IMR-90 (cell line): ENCODE data around the gene CPA3. TPM values are rescaled to one million over a fixed set of nuclear protein-coding genes. Genes with fewer than 3 reads are reported as not detected.

Experiments used
- ATAC-seq: fragments of 200-7000 bp; cut with Tn5 transposase; 2 replicates; pipeline ENCODE4 v1.9.1; 2020; ENCODE audit warnings: low read depth, mild to moderate bottlenecking, moderate library complexity
- BruUV-seq: library from RNA; stranded (reverse); fragments of 400-500 nt; replicated peaks from 2 replicates; lab custom pipeline; 2021; lab: Mats Ljungman, UMichigan
- CTCF ChIA-PET: fragments of 300-600 bp; formaldehyde crosslinking; extraction: SDS; loops from one replicate; lab custom pipeline; 2021; ENCODE audit warnings: antibody characterized with exemption; lab: Yijun Ruan, JAX
- POLR2A ChIA-PET: fragments of 300-600 bp; sonication (Branson Sonifier 250); formaldehyde crosslinking; loops from one replicate; lab custom pipeline; 2022; ENCODE audit warnings: antibody characterized with exemption; ENCODE audit not compliant: unreplicated experiment; lab: Charles Lee
- DNase-seq: peaks from one replicate; pipeline ENCODE4 v3.0.0; 2013
- H2AFZ ChIP-seq: replicated peaks from 2 replicates; pipeline ENCODE3; 2013; ENCODE audit warnings: low read length, mild to moderate bottlenecking; ENCODE audit not compliant: poor library complexity
- H2AK5ac ChIP-seq: 2 replicates; pipeline ENCODE4 v1.6.1; 2013; ENCODE audit warnings: low read depth, low read length, inconsistent platforms
- H2AK9ac ChIP-seq: replicated peaks from 2 replicates; pipeline ENCODE3; 2013; ENCODE audit warnings: mild to moderate bottlenecking, low read depth, low read length, moderate library complexity; ENCODE audit not compliant: poor library complexity
- H2BK120ac ChIP-seq: 2 replicates; pipeline ENCODE4 v1.6.1; 2013; ENCODE audit warnings: low read depth, low read length, inconsistent platforms
- H2BK15ac ChIP-seq: 3 replicates; pipeline ENCODE4 v1.6.1; 2013; ENCODE audit warnings: low read depth, low read length, inconsistent platforms
- H2BK20ac ChIP-seq: 2 replicates; pipeline ENCODE4 v1.6.1; 2013; ENCODE audit warnings: low read depth, mild to moderate bottlenecking, inconsistent platforms, low read length, moderate library complexity
- H2BK5ac ChIP-seq: 2 replicates; pipeline ENCODE4 v1.6.1; 2013; ENCODE audit warnings: mild to moderate bottlenecking, low read depth, low read length, inconsistent platforms; ENCODE audit not compliant: poor library complexity, severe bottlenecking
- H3K14ac ChIP-seq: replicated peaks from 2 replicates; pipeline ENCODE4 v1.6.1; 2013; ENCODE audit warnings: low read depth, low read length, inconsistent platforms
- H3K18ac ChIP-seq: 2 replicates; pipeline ENCODE4 v1.6.1; 2013; ENCODE audit warnings: low read depth, low read length, control low read depth
- H3K23ac ChIP-seq: 2 replicates; pipeline ENCODE4 v1.6.1; 2013; ENCODE audit warnings: low read depth, low read length, inconsistent platforms
- H3K27ac ChIP-seq: 2 replicates; pipeline ENCODE4 v1.5.1; 2013; ENCODE audit warnings: mild to moderate bottlenecking, control low read depth, low read length; ENCODE audit not compliant: insufficient read depth
- H3K27me3 ChIP-seq: 2 replicates; pipeline ENCODE4 v1.6.1; 2013; ENCODE audit warnings: low read length; ENCODE audit not compliant: control insufficient read depth, insufficient read depth
- H3K36me3 ChIP-seq: 2 replicates; pipeline ENCODE4 v1.6.1; 2013; ENCODE audit warnings: low read length, mixed read lengths; ENCODE audit not compliant: control insufficient read depth, insufficient read depth
- H3K4ac ChIP-seq: 2 replicates; pipeline ENCODE4 v1.6.1; 2013; ENCODE audit warnings: low read depth, low read length, inconsistent platforms
- H3K4me1 ChIP-seq: 2 replicates; pipeline ENCODE4 v1.6.1; 2013; ENCODE audit warnings: low read length, mixed read lengths; ENCODE audit not compliant: control insufficient read depth, insufficient read depth
- H3K4me2 ChIP-seq: 2 replicates; pipeline ENCODE4 v1.6.1; 2013; ENCODE audit warnings: low read depth, mild to moderate bottlenecking, control low read depth, low read length, moderate library complexity
- H3K4me3 ChIP-seq: 2 replicates; pipeline ENCODE4 v1.5.1; 2013; ENCODE audit warnings: low read depth, mild to moderate bottlenecking, control low read depth, low read length, moderate library complexity; ENCODE audit not compliant: insufficient read depth
- H3K56ac ChIP-seq: 2 replicates; pipeline ENCODE4 v1.6.1; 2013; ENCODE audit warnings: low read length, inconsistent platforms; ENCODE audit not compliant: insufficient read depth; ENCODE audit errors: extremely low read depth
- H3K79me1 ChIP-seq, 2 experiments: 2 replicates each; pipeline ENCODE4 v1.6.1; 2013; ENCODE audit warnings: low read length in 2 of 2, inconsistent platforms in 1 of 2, low read depth in 1 of 2
- H3K9ac ChIP-seq: 2 replicates; pipeline ENCODE4 v1.6.1; 2013; ENCODE audit warnings: low read depth, low read length, control low read depth
- H3K9me1 ChIP-seq: 2 replicates; pipeline ENCODE4 v1.6.1; 2013; ENCODE audit warnings: low read length, inconsistent platforms; ENCODE audit not compliant: insufficient read depth
- H3K9me3 ChIP-seq: 2 replicates; pipeline ENCODE4 v1.6.1; 2013; ENCODE audit warnings: low read length; ENCODE audit not compliant: control insufficient read depth, insufficient read depth
- H4K20me1 ChIP-seq: 2 replicates; pipeline ENCODE4 v1.6.1; 2013; ENCODE audit warnings: low read length, inconsistent platforms; ENCODE audit not compliant: insufficient read depth
- H4K5ac ChIP-seq: 2 replicates; pipeline ENCODE4 v1.6.1; 2013; ENCODE audit warnings: mild to moderate bottlenecking, low read depth, low read length, control low read depth
- H4K8ac ChIP-seq, 2 experiments: 2 replicates each; pipeline ENCODE4 v1.6.1; 2013; ENCODE audit warnings: low read depth in 2 of 2, low read length in 2 of 2, control low read depth in 1 of 2, inconsistent platforms in 1 of 2
- H4K91ac ChIP-seq: 2 replicates; pipeline ENCODE4 v1.6.1; 2013; ENCODE audit warnings: low read depth, low read length, inconsistent platforms; ENCODE audit not compliant: insufficient read depth
- BHLHE40 ChIP-seq: fragments of 150-350 bp; IDR thresholded peaks from 2 replicates; pipeline ENCODE4 v1.6.1; 2016; ENCODE audit warnings: mild to moderate bottlenecking, low read depth, low read length
- CEBPB ChIP-seq: IDR thresholded peaks from 2 replicates; pipeline ENCODE4 v1.6.1; 2012; ENCODE audit warnings: low read depth, low read length, improper control_type of control experiment
- CHD1 ChIP-seq: IDR thresholded peaks from 2 replicates; pipeline ENCODE4 v1.6.1; 2012; ENCODE audit warnings: low read depth, low read length, improper control_type of control experiment
- ELK1 ChIP-seq: fragments of 150-350 bp; IDR thresholded peaks from 2 replicates; pipeline ENCODE4 v1.6.1; 2016; ENCODE audit warnings: low read depth, mild to moderate bottlenecking, low read length, moderate library complexity, borderline replicate concordance
- FOS ChIP-seq: fragments of 150-350 bp; IDR thresholded peaks from 2 replicates; pipeline ENCODE4 v1.6.1; 2016; ENCODE audit warnings: low read depth, low read length
- MAFK ChIP-seq: IDR thresholded peaks from 2 replicates; pipeline ENCODE4 v1.6.1; 2012; ENCODE audit warnings: low read depth, low read length, improper control_type of control experiment
- MAZ ChIP-seq: IDR thresholded peaks from 2 replicates; pipeline ENCODE4 v1.6.1; 2012; ENCODE audit warnings: low read depth, mild to moderate bottlenecking, low read length, improper control_type of control experiment, moderate library complexity, borderline replicate concordance
- MXI1 ChIP-seq: IDR thresholded peaks from 2 replicates; pipeline ENCODE4 v1.6.1; 2012; ENCODE audit warnings: low read depth, mild to moderate bottlenecking, low read length, moderate library complexity, borderline replicate concordance
- NFE2L2 ChIP-seq: fragments of 150-350 bp; IDR thresholded peaks from 2 replicates; pipeline ENCODE4 v1.6.1; 2016; ENCODE audit warnings: low read depth, mild to moderate bottlenecking, low read length
- POLR2A ChIP-seq: IDR thresholded peaks from 2 replicates; pipeline ENCODE4 v1.6.1; 2012; ENCODE audit warnings: mild to moderate bottlenecking, low read depth, low read length
- RAD21 ChIP-seq: IDR thresholded peaks from 2 replicates; pipeline ENCODE4 v1.6.1; 2012; ENCODE audit warnings: low read length, improper control_type of control experiment
- RCOR1 ChIP-seq: IDR thresholded peaks from 2 replicates; pipeline ENCODE4 v1.6.1; 2012; ENCODE audit warnings: mild to moderate bottlenecking, low read length, improper control_type of control experiment; ENCODE audit not compliant: insufficient replicate concordance
- RFX5 ChIP-seq: IDR thresholded peaks from 2 replicates; pipeline ENCODE4 v1.8.0; 2012; ENCODE audit warnings: low read depth, mild to moderate bottlenecking, low read length, moderate library complexity
- SMC3 ChIP-seq: fragments of 150-350 bp; IDR thresholded peaks from 2 replicates; pipeline ENCODE4 v1.6.1; 2016; ENCODE audit warnings: low read depth, mild to moderate bottlenecking, antibody characterized with exemption, low read length, moderate library complexity
- USF2 ChIP-seq: fragments of 150-350 bp; IDR thresholded peaks from 2 replicates; pipeline ENCODE4 v1.6.1; 2017; ENCODE audit warnings: mild to moderate bottlenecking, antibody characterized with exemption, low read length, low read depth
- whole genome bisulfite sequencing, 2 experiments: methylation state at CpG; one replicate each; pipeline versions ENCODE4 v1.1.5 to v1.1.7; 2013; ENCODE audit warnings: missing lambda C conversion rate in 2 of 2; ENCODE audit not compliant: insufficient read length in 1 of 2; ENCODE audit errors: extremely low coverage in 2 of 2; 5-methylcytosine and 5-hydroxymethylcytosine counted together
- dilution Hi-C: fragments of 300-500 bp; cut with HindIII; formaldehyde crosslinking; loops from one replicate; pipeline ENCODE4 v1.14.3; 2018; ENCODE audit warnings: low sequenced_read_pairs; ENCODE audit not compliant: unreplicated experiment
- in situ Hi-C: fragments of 300-500 bp; cut with MboI; formaldehyde crosslinking; loops from 3 replicates; pipeline ENCODE4 v1.14.3; 2019; ENCODE audit warnings: low sequenced_read_pairs, inconsistent platforms, mixed read lengths
- intact Hi-C: fragments of 100-400 bp; cut with micrococcal nuclease; formaldehyde crosslinking; loops from 2 replicates; pipeline ENCODE4 v1.10.0; 2022
- polyA plus RNA-seq, 3 experiments: library from polyadenylated mRNA; depleted of rRNA; stranded (reverse); fragments of >200 nt; gene quantifications; 2 replicates each; pipeline ENCODE4 v1.2.3, GENCODE V29; 2012; ENCODE audit warnings: low replicate concordance in 1 of 3
- total RNA-seq: library from RNA; depleted of rRNA; stranded (reverse); fragments of >200 nt; gene quantifications from 2 replicates; pipeline ENCODE4 v1.2.3, GENCODE V29; 2012
- TF ChIP-seq, protein P1 (sequence below): conservative IDR thresholded peaks from 2 replicates; pipeline ENCODE4 v1.5.1; 2012; ENCODE audit warnings: mild to moderate bottlenecking, low read depth, low read length, improper control_type of control experiment

CPA3 gene
- total and polyA plus RNA-seq, 2 of the 4 experiments (the other 2 are of a cell fraction): 0.07 TPM; not detected in 1

DNA sequence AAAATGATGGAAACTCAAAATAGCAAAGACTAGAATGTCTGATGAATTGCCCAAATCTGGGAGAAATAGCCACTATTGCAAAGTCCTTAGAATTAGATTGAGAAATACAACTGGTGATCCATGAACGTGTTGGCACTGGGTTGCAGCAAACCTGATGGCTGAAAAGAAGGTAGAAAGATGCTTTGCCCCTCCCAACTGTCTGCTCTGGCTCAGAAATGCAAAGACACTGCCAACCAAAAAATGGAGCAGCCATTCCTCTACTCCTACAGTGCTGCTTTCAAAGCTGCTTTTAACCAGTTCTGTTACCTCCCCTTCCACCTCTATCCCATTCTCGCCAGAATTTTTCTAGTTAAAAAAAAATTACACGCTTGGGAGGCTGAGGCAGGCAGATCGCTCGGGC lies 60.7 kb downstream of the CPA3 start:
- no TSS peak for BruUV-seq
- Histone ChIP-seq H3K4me1 (no peaks in the 10 kb centered on the region; the same call in 1 of the 2 replicates), H3K27ac (no peak overlapping the region), H2BK15ac (no peak overlapping the region), H3K23ac (no peak overlapping the region), H3K79me1 (no peaks in the 10 kb centered on the region), H3K9ac (no peak overlapping the region), H3K27me3 (no peaks in the 10 kb centered on the region), H4K8ac (no peak overlapping the region), H4K5ac (no peak overlapping the region), H3K18ac (no peak overlapping the region), H4K20me1 (no peaks in the 10 kb centered on the region), H3K4me2 (no peak overlapping the region), H2AFZ (no peak overlapping the region), H2AK5ac (no peak overlapping the region), H2BK20ac (no peak overlapping the region), H3K14ac (no peak overlapping the region), H2AK9ac (no peak overlapping the region), H3K4me3 (no peak overlapping the region), H4K91ac (no peak overlapping the region), H2BK120ac (no peak overlapping the region), H3K36me3 (no peaks in the 10 kb centered on the region), H2BK5ac (no peak overlapping the region), H3K4ac (no peak overlapping the region), H3K9me1 (no peaks in the 10 kb centered on the region), H3K56ac (no peak overlapping the region), H3K9me3 (no peaks in the 10 kb centered on the region)
- CTCF ChIA-PET: no interaction called here
- no peak for DNase-seq
- intact Hi-C loops (no loop called here), in situ Hi-C loops (loop anchor here (25.0 kb wide), 1 partner anchor 989 kb away; no protein-coding TSS in a partner anchor), dilution Hi-C loops (no loop called here)
- no peak for ATAC-seq
- 100% methylated on average over 1 of the region's 5 CpGs; no CpG with 5 or more reads in 1 of the 2 experiments for WGBS, 2 experiments
- TF ChIP-seq, protein P1, sequence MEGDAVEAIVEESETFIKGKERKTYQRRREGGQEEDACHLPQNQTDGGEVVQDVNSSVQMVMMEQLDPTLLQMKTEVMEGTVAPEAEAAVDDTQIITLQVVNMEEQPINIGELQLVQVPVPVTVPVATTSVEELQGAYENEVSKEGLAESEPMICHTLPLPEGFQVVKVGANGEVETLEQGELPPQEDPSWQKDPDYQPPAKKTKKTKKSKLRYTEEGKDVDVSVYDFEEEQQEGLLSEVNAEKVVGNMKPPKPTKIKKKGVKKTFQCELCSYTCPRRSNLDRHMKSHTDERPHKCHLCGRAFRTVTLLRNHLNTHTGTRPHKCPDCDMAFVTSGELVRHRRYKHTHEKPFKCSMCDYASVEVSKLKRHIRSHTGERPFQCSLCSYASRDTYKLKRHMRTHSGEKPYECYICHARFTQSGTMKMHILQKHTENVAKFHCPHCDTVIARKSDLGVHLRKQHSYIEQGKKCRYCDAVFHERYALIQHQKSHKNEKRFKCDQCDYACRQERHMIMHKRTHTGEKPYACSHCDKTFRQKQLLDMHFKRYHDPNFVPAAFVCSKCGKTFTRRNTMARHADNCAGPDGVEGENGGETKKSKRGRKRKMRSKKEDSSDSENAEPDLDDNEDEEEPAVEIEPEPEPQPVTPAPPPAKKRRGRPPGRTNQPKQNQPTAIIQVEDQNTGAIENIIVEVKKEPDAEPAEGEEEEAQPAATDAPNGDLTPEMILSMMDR: no peak
- TF ChIP-seq USF2 (no peak), MAZ (no peak), MAFK (no peak), RCOR1 (no peak), MXI1 (no peak), POLR2A (no peak), RFX5 (no peak), SMC3 (no peak), NFE2L2 (no peak), CHD1 (no peak), FOS (no peak), ELK1 (no peak), CEBPB (no peak), RAD21 (no peak), BHLHE40 (no peak)
- POLR2A ChIA-PET: no interaction called here
